HG03108 (cell line): ENCODE data around the gene TUSC1.
"Not testable (repeated sequence)": the region's sequence is repeated elsewhere in the genome, so short reads cannot be mapped to it uniquely, and the experiment has no call there.

Experiments used
- ATAC-seq: cut with Tn5 transposase; IDR thresholded peaks from one replicate; pipeline ENCODE4 v1.9.1; 2021; ENCODE audit warnings: moderate library complexity; ENCODE audit not compliant: unreplicated experiment

The TUSC1 gene

DNA sequence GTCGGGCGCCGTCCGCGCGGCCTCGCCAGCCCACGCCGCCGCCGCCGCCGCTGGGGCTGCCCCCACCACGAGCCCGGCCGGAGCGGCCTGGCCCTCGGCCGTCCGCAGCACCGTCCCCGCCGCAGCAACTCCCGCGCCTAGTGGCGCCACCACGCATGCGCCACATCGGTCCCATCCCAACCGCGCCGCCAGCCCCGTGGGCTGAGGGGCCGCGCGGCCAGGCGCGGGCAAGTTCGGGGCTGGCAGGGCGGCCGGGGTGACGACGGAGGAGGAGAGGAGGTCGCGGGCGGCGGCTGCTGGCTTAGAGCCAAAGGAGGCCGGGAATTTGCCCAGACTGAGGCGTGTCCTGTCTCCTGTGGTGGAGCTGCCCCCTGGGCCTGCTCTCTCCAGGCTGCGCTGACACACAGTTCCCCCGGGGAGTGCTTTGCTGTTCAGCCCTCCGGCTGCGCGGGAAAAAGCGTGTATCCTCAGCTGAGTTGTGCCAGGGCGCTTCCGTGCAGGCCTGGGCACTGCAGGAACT is at the start of gene TUSC1:
TSS of gene TUSC1 (minus strand) at position 298 of the 520 bp plus-strand sequence. CDS start at position 166, 132 bp downstream.
- ATAC-seq, result no peak

DNA sequence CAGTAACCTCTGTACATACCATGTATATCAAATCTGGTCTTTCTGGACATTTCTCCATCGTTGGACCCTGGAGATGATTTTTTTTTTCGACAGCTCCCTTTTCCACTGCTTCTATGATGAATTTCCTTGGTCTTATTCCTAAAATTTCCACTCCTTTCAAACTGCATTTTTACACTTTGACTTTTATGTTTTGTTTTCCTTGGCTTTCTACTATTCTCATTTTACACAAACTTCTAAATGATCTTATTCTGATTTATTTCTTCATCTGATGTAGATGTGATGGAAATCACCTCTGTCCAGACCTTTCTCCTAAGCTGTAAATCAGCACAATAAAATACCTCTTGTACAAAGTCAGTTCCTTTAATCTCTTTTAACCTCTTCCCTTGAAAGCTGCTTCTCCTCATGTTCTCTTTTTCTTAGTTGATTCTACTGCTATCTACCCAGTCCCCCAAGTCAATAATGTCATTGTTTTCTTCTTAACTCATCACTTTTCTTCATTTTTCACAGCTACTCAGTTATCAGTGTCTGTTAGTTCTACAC is 48.7 kb upstream of the TUSC1 start:
- no peak for ATAC-seq

DNA sequence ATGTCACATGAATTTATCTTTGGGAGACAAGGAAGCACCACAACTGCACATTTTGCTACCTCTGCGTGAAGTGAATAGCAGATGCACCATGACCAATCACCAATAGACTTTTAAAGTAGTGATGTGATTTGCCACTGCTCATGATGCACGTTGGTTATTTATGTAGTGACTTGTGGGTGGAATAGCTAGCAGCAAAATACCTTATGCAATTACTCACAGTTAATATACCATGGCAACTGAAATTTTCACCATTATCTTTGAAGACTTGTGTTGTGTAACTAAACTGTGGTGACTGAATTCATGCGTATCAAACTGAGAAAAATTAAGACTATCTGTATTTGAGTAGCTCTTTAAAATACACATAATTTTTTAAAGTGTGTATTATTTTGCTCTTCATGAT is 46.2 kb upstream of the TUSC1 start:
- no peak for ATAC-seq

DNA sequence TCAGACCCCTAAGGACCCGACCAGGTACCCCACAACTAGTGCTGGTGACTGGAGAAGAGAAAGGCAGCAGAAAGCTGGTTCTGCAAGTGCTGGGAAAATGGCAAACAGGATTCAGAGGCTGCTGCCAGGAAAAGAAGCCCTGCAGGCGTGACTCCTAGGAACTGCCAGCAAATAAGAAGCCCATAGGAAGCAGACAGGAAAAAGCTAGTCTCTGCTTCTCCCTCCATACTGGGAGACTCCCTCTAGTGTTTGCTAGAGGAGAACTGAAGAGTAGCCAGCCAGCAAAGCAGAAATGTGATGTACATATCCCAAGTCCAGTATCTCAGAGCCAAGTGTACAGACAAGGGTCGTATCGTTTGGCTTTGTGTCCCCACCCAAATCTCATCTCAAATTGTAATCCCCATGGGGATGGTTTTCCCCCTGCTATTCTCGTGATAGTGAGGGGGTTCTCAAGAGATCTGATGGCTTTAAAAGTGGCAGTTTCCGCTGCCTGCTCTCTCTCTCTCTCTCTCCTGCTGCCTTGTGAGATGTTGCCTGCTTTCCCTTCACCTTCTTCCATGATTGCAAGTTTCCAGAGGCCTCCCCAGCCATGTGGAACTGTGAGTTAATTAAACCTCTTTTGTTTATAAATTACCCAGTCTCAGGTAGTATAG is 38.1 kb upstream of the TUSC1 start:
- no peak for ATAC-seq

DNA sequence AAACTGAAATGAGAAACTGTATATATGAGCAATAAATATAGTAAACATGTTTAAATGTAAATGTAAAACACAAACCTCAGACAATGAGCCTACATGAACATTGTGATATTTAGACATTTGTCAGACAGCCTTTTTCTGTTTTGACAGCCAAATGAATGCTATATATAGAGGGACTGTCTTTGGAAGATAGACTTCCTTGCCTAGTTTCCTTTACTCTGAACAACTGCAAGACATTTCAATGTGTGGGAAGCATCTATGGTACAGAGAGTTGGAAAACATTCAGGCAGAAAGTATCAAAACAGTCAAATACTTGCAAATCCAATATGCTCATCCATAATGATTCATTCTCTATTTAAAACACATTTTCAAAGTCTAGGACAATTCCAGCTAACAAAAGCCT is 31.7 kb upstream of the TUSC1 start:
- ATAC-seq, result no peak

DNA sequence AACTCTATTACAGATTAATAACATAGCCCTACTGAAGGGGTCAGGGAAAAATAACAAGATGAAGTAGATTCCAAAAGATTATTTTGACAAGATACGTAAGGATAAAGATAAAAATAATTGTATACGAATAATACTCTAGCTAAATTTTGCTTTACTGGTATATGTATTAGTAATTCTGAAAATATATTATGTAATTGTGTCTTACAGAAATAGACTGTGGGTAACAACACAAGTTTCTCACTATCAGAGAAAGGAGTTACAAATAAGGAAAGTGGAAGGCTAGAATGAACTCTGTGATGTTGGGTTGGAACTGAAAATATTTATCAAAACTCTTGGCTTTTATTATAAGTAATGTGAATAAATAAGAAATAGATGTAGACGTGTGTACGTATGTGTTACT is 26.6 kb upstream of the TUSC1 start:
- no peak for ATAC-seq

DNA sequence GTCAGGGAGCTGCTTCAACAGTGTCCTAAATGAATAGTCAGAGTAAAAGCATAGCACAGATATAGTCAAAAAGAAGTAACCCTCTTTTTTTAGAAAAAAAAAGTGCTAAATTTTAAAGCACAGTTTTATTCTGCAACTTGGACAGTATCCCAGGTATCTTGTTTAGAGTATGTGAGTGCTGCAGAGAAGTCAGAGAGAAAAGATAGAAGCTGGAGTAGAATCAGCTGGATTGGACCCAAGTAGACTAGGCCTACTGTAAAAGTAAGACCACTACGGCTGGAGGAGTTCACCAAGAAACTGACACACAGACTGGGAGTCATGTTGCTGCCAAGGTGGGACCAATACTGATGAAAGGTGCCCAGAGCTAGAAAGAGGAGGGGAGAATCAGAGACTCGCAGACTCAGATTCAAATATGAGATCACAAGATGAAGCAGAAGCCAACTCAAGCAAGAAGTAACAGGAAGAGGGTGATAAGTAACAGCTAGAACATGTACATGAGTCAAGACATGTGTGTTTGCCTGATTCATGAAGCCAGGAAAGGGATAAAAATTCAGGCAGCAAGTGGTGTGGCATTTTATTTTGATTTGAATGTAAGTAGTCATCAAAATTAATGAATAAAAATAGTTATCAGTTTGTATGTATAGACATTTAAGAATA is 25.6 kb upstream of the TUSC1 start:
- ATAC-seq, result no peak

DNA sequence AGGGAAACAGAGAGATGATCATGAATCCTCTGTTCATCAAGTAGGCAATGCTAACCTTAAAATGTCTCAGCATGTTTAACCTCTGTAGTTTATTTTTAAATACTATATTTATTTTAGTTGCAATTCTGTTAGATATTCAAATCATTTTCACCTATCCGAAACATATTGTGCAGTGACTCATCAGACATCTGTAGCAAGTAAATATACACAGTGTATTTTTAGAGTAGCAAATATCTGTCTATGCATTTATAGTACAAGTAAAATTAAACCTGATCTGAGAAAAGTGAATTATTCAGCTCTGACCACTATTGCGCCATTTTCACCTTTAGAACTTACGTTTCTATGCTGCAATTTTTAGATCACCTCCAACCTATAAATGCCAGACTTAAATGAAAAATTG is 24.3 kb upstream of the TUSC1 start:
- no peak for ATAC-seq

DNA sequence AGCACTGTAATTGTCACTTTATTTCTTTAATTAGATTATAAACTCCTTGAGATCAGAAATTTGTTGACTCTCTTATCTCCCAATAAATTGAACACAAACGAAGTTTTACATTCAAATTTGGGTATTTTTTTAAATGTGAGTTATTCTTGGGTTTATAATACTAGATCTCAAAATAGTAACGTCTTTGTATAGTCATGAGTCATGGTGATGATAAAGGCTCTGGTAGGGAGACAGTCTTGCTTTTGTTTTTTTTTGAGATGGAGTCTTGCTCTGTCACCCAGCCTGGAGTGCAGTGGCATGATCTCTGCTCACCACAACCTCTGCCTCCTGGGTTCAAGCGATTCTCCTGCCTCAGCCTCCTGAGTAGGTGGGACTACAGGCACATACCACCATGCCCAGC is 22.7 kb upstream of the TUSC1 start:
- not testable (repeated sequence) for ATAC-seq

DNA sequence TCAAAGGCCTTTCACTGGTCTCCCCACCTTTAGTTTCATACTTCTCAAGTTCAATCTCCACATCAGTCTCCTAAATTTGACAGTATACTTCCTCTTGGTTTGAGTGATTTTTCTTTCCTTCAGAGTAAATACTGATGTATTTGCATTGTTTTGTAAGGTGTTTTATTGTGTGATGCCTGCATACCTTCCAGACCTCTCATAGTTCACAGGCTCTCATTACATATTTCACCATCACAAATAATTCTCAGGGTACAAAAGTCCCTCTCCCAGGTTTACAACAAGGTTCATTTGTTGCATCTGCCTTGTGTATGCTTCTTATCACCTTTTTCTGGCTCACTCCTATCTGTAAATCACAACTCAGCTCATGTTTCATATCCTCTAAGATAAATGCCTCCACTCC is 22.2 kb upstream of the TUSC1 start:
- ATAC-seq, result no peak

DNA sequence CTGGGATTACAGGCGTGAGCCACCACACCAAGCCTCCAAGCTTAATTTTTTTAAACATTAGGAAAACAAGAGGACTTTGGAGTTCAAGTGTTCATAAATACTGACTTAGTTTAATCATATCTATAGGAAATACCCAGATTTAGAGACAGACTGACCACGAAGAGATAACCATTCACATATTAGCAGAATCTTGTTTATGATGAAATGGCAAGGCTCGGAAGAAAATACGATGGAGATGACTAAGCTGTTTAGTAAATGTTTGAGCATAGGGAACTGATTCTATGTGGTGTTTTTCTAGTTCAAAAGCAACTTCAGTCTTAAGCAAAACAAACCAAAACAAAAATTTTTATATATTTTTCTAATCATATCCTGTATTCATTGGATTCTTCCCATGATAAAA is 13.5 kb upstream of the TUSC1 start:
- no peak for ATAC-seq

DNA sequence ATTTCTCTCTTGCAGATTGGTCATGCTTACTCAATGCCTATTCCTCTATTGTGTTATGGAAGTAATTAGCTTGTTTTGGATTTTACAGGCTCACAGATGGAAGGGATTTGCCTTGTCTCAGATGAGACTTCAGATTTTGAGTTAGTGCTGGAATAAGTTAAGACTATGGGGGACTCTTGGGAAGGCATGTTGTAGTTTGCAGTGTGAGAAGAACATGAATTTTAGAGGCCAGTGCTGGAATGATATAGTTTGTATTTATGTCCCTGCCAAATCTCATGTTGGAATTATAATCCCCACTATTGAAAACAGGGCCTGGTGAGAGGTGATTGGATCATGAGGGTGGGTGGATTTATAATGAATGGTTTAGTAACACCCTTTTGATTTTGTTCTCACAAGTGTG is 6.1 kb upstream of the TUSC1 start:
- no peak for ATAC-seq

DNA sequence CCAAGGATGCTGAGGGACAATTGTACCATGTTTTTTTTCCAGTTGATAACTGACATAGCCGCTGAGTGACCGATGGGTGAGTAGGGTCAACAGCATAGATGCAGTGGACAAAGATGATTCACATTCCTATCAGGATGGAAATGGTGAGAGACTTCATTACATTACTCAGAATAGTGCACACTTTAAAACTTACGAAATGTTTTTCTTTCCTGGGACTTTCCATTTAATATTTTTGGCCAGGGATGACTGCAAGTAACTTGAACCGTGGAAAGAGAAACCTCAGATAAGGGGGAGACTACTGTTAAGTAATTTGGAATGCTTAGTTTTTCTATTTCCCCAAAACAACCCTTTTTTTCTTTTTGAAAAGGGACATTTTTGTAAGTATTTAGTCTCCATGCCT is 3.0 kb upstream of the TUSC1 start:
- no peak for ATAC-seq

DNA sequence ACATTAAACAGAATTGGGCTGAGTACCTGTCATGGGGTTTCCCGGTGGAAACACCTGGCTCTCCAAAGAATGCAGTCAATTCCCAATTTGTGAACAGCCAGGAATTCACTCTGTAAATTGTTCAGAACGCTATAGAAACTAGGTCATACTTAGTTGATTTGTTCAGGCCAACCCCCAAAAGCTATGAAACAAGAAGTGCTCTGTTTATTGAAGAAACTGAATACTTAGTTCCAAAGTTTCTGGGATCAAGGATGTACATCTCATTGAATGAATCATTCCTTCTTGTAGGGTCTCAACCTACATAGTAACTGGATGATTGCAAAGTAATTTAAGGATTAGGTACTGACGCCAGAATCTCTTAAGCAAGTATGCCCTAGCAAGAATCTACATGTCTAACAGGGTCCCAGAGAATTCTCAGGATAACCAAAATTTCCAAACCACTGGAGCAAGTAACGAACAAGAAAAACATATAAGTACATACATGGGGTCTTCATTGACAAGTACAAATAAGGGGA is 659 bp upstream of the TUSC1 start:
- no peak for ATAC-seq

DNA sequence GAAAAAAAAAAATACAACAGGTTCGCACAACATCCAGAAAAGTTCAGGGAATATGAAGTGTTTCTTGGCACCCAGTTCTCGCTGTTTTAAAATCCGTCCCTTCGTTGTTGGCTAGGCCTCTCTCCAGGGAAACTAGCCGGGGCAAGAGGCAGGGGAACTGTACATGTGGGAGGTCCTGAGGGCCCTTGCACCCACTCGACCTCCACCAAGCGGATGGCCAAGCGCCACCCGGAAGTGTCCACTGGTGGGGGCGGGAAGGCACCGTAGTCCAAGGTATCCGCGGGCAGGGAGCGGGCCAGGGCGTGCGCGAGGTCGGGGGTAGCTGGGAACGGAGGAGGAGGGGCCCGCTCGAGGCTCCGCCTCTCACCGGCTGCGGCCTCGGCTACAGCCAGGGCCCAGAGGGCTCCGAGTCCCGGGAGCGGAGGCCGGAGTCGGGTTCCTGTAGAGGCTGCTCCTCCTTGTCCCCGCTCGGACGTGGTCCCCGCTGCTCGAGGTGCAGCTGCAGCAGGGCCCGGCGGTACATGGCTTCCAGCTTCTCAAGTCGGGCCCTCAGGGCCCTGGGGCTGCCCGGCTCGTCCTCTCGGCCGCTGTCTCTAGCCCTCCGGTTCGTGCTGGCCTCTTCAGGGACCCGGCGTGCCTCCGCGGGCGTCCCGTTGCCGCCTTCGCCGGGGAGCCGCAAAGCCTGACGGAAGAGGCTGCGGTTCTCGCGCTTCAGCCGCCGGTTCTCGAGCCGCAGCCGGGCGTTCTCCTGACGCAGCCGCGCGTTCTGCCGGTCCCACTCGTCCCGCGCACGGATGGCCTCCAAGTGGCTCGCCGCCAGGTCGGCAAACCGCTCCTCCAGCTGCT is 720 bp downstream of the TUSC1 start:
- no peak for ATAC-seq

DNA sequence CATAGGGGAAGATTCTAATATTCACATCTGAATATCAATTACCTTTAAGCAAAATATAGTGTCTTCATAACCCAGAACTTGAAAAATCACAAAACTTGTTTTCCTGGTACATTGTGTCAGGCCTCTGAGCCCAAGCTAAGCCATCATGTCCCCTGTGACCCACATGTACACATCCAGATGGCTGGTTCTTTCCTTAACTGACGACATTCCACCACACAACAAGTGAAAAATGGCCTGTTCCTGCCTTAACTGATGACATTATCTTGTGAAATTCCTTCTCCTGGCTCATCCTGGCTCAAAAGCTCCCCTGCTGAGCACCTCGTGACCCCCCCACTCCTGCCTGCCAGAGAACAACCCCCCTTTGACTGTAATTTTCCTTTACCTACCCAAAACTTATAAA is 2.4 kb downstream of the TUSC1 start:
- ATAC-seq, result not testable (repeated sequence)

DNA sequence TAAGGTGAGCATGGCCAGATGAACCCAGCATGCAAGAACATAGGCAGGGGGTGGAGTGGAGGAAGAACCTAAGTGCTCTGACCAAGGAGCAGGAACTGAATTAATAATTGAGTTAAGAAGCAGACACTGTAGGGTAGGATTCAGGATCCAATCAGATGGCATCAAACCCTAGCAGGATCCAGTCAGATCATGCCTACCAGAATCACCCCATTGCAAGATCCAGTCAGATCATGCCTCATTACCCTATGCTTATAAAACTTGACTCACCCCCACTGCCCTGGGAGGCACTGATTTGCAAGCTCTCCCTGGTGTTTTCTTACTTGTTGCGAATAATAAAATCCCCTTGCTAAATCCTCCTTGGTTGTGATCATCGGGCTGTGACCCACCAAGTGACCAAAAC is 19.7 kb downstream of the TUSC1 start:
- no peak for ATAC-seq

DNA sequence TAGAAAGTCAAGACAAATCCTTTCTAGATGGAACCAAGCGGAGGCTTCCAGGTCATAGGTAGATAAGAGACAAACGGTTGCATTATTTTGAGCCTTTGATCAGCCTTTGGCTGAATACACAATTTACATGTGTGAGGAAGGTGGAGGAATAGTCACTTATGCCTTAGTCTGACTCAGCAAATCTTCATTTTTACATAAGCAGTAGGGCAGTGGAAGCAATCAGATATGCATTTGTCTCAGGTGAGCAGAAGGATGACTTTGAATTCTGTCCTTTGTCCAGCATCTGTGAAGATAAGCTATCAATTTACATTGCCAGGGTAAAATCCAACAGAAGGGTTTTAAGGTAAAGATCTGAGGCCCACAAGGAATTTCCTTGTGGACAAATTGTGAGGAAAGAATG is 23.8 kb downstream of the TUSC1 start:
- no peak for ATAC-seq

DNA sequence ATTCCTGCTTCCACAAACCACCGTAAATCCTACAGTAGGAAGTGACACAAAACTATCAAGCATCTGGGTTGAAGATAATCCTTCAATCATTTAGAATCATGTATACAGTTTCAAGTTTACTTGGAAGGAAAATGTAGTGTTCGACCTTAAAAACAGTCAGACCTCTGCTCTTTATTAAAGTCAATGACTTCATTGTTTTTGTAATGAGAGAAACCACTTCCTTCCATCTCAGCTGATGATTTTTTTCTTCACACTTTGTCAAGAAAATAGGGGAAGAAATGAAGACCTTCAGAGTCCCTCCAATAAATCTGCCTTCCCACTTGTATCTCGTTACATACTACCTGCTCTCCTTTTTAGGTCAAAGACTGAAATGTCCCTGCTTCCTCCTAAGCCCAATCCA is 30.1 kb downstream of the TUSC1 start:
- ATAC-seq, result no peak

DNA sequence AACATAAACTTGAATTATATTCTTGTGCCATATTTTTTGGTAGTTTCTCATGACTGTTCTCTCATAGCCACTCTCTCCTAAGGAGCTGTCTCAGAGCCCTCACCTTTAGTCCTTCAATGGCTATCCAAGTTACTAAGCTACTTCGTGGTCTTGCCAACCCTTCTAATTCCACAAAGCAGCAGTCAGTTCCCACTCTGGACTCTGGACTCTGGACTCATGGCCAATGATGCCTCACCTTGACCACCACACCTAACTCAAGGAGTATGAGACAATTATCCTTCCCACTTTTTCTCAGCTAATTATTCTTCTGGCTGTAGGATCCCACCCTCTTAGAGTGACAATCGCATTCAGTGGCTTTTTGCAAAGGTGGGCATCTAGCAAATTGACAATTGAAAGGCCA is 42.2 kb downstream of the TUSC1 start:
- ATAC-seq, result no peak

DNA sequence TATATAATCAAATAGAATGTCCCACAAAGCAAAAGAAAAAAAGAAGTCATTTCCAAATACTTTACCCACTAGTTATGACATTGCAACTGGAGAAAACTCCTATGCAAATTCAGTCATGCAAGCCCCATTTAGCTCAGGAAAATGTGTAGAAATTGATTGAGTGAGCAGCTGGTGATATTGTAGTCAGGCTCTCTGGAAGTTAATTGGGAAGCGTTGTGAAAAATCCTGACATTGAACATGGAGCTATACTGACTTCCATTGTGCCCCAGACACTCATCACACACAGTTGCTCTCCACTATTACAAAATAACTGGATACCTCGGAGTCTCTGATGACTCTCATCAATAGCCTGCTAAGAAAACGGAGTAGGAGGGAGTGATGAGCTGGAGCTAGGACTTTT is 49.0 kb downstream of the TUSC1 start:
- no peak for ATAC-seq
